Nephron progenitor cell (in vitro differentiated cells): Measurements from ENCODE around the gene RMI2.
A peak's percentile ranks its signal among the peaks of the same experiment; 100 is the strongest.

Source experiments
- DNase-seq: peaks from one replicate; pipeline ENCODE4 v3.0.0; 2021
- H3K27ac Mint-ChIP-seq: 2 replicates; pipeline ENCODE4 v1.8.0; 2021; ENCODE audit warnings: mild to moderate bottlenecking, moderate library complexity, mixed read lengths
- H3K27me3 Mint-ChIP-seq: 2 replicates; pipeline ENCODE4 v1.8.0; 2021; ENCODE audit warnings: mild to moderate bottlenecking, low read depth, mixed read lengths; ENCODE audit not compliant: poor library complexity
- H3K36me3 Mint-ChIP-seq: 2 replicates; pipeline ENCODE4 v1.8.0; 2021; ENCODE audit warnings: low read depth, mixed read lengths
- H3K4me1 Mint-ChIP-seq: 2 replicates; pipeline ENCODE4 v1.8.0; 2021; ENCODE audit warnings: mixed read lengths
- H3K4me3 Mint-ChIP-seq: 2 replicates; pipeline ENCODE4 v1.8.0; 2021; ENCODE audit warnings: mild to moderate bottlenecking, moderate library complexity, mixed read lengths
- H3K9me3 Mint-ChIP-seq: 2 replicates; pipeline ENCODE4 v1.8.0; 2021; ENCODE audit warnings: mild to moderate bottlenecking, moderate library complexity, mixed read lengths
- TF ChIP-seq, protein P1 (sequence below): fragments of 200-600 bp; sonication (generic); IDR thresholded peaks from 2 replicates; pipeline ENCODE4 v1.5.0; 2021; ENCODE audit warnings: antibody characterized with exemption

Gene RMI2

DNA sequence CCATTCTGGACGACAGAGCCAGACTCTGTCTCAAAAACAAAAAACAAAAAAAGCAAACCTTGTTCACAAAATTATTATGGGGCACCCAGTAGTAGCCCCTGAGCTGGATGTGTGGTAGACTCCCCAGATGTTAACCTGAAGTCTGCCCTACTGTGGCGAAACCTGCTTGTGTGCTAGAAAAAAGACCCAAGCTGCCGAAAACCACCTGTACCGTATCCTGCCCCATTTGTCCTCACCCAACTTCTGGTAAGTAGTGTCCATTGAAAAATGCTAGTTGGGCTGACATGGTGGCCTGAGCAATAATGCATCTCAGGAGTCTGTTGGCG, 9.1 kb downstream of the RMI2 start:
- Mint-ChIP-seq H3K9me3 (no peaks in the 10 kb centered on the region), H3K36me3 (peaks cover 32% of the 10 kb centered on the region), H3K27me3 (no peaks in the 10 kb centered on the region), H3K4me1 (peaks cover 35% of the 10 kb centered on the region), H3K27ac (no peak overlapping the region), H3K4me3 (no peak overlapping the region)
- TF ChIP-seq, protein P1, sequence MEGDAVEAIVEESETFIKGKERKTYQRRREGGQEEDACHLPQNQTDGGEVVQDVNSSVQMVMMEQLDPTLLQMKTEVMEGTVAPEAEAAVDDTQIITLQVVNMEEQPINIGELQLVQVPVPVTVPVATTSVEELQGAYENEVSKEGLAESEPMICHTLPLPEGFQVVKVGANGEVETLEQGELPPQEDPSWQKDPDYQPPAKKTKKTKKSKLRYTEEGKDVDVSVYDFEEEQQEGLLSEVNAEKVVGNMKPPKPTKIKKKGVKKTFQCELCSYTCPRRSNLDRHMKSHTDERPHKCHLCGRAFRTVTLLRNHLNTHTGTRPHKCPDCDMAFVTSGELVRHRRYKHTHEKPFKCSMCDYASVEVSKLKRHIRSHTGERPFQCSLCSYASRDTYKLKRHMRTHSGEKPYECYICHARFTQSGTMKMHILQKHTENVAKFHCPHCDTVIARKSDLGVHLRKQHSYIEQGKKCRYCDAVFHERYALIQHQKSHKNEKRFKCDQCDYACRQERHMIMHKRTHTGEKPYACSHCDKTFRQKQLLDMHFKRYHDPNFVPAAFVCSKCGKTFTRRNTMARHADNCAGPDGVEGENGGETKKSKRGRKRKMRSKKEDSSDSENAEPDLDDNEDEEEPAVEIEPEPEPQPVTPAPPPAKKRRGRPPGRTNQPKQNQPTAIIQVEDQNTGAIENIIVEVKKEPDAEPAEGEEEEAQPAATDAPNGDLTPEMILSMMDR = no peak
- no peak for DNase-seq

DNA sequence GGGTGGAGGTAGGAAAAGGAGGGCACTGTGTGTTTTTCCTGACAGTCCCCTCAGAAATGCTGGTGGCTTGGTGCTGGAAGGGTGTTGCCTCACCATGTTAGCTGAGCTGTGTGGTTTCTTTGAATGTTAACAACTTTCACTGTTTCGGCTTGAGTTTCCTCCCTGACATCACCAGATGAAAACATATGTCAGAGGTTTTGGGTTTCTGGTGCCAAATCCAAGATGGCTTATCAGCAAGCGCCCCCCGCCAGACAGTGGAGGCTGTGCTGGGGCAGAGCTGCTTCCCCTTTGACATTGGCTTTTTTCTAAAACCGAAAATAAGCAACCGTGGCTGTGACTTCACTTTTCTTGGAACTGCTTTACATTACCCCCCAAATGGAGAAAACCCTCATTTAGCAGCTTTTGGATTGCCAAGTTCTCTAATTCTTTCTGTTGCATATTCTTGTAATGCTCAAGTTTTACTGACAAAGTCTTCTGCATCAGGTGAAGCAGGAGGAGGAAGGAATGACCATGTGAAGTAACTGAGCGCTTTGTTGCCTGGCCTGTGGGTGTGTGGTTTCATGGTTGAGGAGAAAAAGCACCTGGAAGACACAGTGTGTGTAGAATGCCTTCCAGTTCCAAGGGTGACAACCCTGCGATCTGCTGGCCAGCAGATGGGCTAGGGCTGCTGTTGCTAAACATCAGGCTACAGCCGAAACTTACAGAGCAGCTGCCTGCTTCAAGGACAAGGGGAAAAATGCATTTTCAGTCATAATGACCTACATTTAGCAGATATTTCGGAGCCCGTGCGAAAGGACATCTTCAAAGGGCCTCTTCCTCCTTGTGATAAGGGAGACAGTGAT, 9.7 kb downstream of the RMI2 start:
- no peak for DNase-seq
- H3K4me3 Mint-ChIP-seq = no peak overlapping the region
- no peaks in the 10 kb centered on the region for H3K9me3 Mint-ChIP-seq
- peaks cover 32% of the 10 kb centered on the region for H3K36me3 Mint-ChIP-seq
- H3K27ac Mint-ChIP-seq = no peak overlapping the region
- no peaks in the 10 kb centered on the region for H3K27me3 Mint-ChIP-seq
- TF ChIP-seq, protein P1 = no peak
- H3K4me1 Mint-ChIP-seq = peaks cover 35% of the 10 kb centered on the region

DNA sequence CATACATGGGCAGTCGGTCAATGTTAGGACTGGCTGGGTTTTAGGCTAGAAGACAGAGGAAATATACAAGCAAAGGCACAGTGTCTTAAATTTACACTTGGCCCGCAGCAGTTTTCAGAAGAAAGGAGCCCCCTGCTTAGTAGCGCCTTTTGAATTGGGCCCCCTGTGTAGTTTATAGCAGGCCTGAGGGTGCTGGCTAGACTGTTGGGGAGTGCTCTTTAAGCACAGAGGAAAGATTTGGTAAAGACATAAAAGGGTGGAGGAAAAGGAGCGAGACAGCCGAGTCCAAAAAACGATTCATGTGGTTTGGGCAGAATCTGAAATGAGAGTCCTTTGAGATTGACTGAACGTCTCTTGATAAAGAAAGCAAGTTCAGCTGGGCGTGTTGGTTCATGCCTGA, 10.6 kb downstream of the RMI2 start:
- Mint-ChIP-seq H3K9me3 (no peaks in the 10 kb centered on the region), H3K4me1 (peaks cover 33% of the 10 kb centered on the region), H3K4me3 (no peak overlapping the region), H3K27me3 (no peaks in the 10 kb centered on the region), H3K36me3 (peaks cover 32% of the 10 kb centered on the region), H3K27ac (peak overlapping the region; percentile 55)
- TF ChIP-seq, protein P1 = no peak
- no peak for DNase-seq

DNA sequence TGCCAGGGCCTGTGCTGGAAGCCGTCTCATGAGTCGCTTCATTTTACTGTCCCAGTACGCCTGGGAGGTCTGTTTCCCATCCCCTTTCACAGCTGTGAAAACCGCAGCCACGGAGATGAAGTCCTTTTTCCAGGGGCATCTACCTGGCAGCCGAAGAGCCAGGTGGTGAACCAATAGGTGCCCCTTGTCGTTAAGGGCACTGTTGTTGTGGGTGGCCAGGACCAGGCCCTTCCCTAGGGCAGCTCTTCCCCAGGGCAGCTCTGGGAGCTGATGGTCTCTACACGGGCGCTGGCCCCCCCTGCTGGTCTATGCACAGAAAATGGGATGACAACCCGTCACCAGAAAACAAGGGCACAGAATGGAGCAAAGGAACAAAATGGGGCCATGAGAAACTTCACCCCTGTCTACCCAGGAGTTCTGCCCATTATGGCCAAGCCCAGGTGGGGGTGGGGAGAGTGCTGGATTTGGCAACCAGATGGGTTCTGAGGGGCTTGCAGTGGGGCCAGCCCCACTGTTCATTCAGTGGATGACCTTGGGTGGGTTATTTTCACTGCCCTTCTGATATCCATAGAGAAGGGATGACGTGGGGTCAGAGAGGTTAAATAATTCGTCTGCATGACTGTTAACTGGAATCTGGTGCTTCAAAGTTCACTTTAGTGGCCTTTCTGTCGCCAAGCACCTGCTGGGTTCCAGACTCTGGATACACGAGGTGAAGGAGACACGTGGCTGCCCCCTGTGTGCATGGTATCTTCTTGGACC, 11.5 kb downstream of the RMI2 start:
- Mint-ChIP-seq H3K27ac (no peak overlapping the region), H3K4me3 (no peak overlapping the region), H3K9me3 (no peaks in the 10 kb centered on the region), H3K27me3 (no peaks in the 10 kb centered on the region), H3K4me1 (peaks cover 36% of the 10 kb centered on the region), H3K36me3 (peaks cover 23% of the 10 kb centered on the region)
- DNase-seq = peak; percentile 70
- TF ChIP-seq, protein P1 = peak; percentile 57

DNA sequence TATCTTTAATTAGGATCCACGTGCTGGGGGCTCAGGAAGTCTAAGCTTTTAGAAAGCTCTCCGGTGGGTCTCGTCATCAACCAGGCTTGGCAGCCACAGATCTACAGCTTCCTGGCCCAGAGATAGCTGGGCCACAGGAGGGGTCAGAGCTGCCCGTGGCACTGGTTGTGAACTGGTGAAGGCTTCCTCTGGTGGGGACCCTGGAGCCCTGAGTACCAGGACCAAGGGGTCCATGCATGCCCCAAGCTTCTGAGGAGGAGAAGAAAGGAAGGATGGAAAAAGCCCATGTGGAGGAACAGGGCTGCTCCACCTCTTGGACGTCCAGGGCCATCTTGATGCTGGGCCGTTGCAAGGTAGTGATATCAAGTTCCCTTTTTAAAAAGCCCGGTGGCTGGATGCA, 13.3 kb downstream of the RMI2 start:
- TF ChIP-seq, protein P1 = no peak
- Mint-ChIP-seq H3K27ac (no peak overlapping the region), H3K4me3 (no peak overlapping the region), H3K4me1 (peaks cover 54% of the 10 kb centered on the region), H3K9me3 (no peaks in the 10 kb centered on the region), H3K27me3 (no peaks in the 10 kb centered on the region), H3K36me3 (peaks cover 6% of the 10 kb centered on the region)
- DNase-seq = no peak
